Heart left ventricle (tissue), 16 donors: ENCODE measurements around the gene CCNI. TPM values are rescaled to one million over a fixed set of nuclear protein-coding genes. Genes with fewer than 3 reads are reported as not detected.
"Not testable (repeated sequence)": the region's sequence is repeated elsewhere in the genome, so short reads cannot be mapped to it uniquely, and the experiment has no call there.

Experiments
- ATAC-seq, 4 donors: fragments of 200-7000 bp; cut with Tn5 transposase; one replicate each; pipeline ENCODE4 v1.9.1; 2020 to 2022; ENCODE audit warnings: moderate library complexity in 4 of 4, mild to moderate bottlenecking in 3 of 4, moderate number of reproducible peaks in 1 of 4
- DNase-seq, 5 donors: peaks; one replicate each; pipeline ENCODE4 v3.0.0-alpha.2; 2020
- H3K27ac ChIP-seq, 12 donors: fragments of 200-600 bp; sonication (generic) in 4 of 12; one replicate each; pipeline versions ENCODE4 v1.5.0 to v1.8.0; 2016 to 2022; ENCODE audit warnings: mild to moderate bottlenecking in 2 of 12
- H3K27me3 ChIP-seq, 9 donors: fragments of 200-600 bp; sonication (generic) in 2 of 9; one replicate each; pipeline versions ENCODE4 v1.5.1 to v1.8.0; 2016 to 2022; ENCODE audit warnings: mild to moderate bottlenecking in 3 of 9
- H3K36me3 ChIP-seq, 9 donors: fragments of 200-600 bp; sonication (generic) in 2 of 9; one replicate each; pipeline versions ENCODE4 v1.5.0 to v1.8.0; 2018 to 2022; ENCODE audit warnings: mild to moderate bottlenecking in 2 of 9
- H3K4me1 ChIP-seq, 12 donors: fragments of 200-600 bp; sonication (generic) in 4 of 12; one replicate each; pipeline versions ENCODE4 v1.5.0 to v1.8.0; 2016 to 2022; ENCODE audit warnings: mild to moderate bottlenecking in 3 of 12
- H3K4me3 ChIP-seq, 12 donors: fragments of 200-600 bp; sonication (generic) in 4 of 12; one replicate each; pipeline versions ENCODE4 v1.5.0 to v1.8.0; 2017 to 2022; ENCODE audit warnings: mild to moderate bottlenecking in 9 of 12, moderate library complexity in 4 of 12
- H3K9me3 ChIP-seq, 12 donors: fragments of 200-600 bp; sonication (generic) in 4 of 12; one replicate each; pipeline versions ENCODE4 v1.5.0 to v1.8.0; 2016 to 2022; ENCODE audit warnings: mild to moderate bottlenecking in 1 of 12
- CTCF ChIP-seq, 12 donors: fragments of 200-600 bp; sonication (generic) in 4 of 12; IDR thresholded peaks; one replicate each; pipeline versions ENCODE4 v1.5.0 to v1.8.0; 2018 to 2022; ENCODE audit warnings: antibody characterized with exemption in 12 of 12, mild to moderate bottlenecking in 5 of 12
- POLR2A ChIP-seq, 2 donors: fragments of 450-650 bp; IDR thresholded peaks; one replicate each; pipeline ENCODE4 v1.6.1; 2017; ENCODE audit warnings: antibody characterized with exemption in 2 of 2, mild to moderate bottlenecking in 2 of 2, moderate library complexity in 2 of 2
- WGBS, 4 donors: extraction: QIAGEN DNeasy Blood & Tissue Kit in 2 of 4; methylation state at CpG; one replicate each; pipeline versions ENCODE4 v1.1.5 to v1.1.7; 2013 to 2018; 5-methylcytosine and 5-hydroxymethylcytosine counted together
- intact Hi-C, 10 donors: fragments of 100-400 bp; cut with DNase I; formaldehyde crosslinking; loops; one replicate each; pipeline versions ENCODE4 v1.11.1 to v1.14.2; 2022
- polyA plus RNA-seq, 2 donors: library from polyadenylated mRNA; stranded (reverse); fragments of 200-250 nt; gene quantifications; one replicate each; pipeline ENCODE4 v1.2.3, GENCODE V29; 2013
- total RNA-seq, 9 donors: library from RNA; depleted of rRNA in 2 of 9; stranded (reverse); fragments of >200 nt in 2 of 9; fragmentation: NEBNext Ultra II Directional in 3 of 9; extraction: Animal tissue kit (Norgen Biotek cat#: 25700) in 3 of 9; gene quantifications; one replicate each; pipeline versions ENCODE4 v1.1.0 to v1.2.4, GENCODE V29; 2016 to 2023
- donor health status: ischemic (EF 13 %, LVEDD 7.1; RV severe dilation, severe dysfunction).
- donor health status: healthy with polysubstance abuse.
- donor health status: DM: no; HTN: yes; CAD: no.
- donor health status: DM: no; HTN: no; CAD: no.
- donor health status: ischemic (EF 25% LVEDD 6.9; RV normal size, moderate dysfunction).
- donor health status: ischemic (EF 25% LVEDD 5.7; RV mildly dilated, moderate dysfunction).
- donor health status: healthy.
- donor health status: DM: yes; HTN: yes; CAD: no.
- donor health status: ischemic (EF 35%, LVEDD 5.7; RV mildly dilated, moderate dysfunction).
- donor health status: nonischemic (EF 11% LVEDD 7.7; RV severe dilation, severe dysfunction).
- donor health status: DM: yes; HTN: yes; CAD: no.
- donor health status: PGD.
- donor health status: ischemic (EF 29% LVEDD 5.4; RV normal size, mild dysfunction).
- donor health status: nonischemic (EF 23%, LVEDD 6.1; RV moderate dilation, normal function).

The CCNI gene
- total and polyA plus RNA-seq, 11 donors: 49.4 to 356 (median 299) TPM

DNA sequence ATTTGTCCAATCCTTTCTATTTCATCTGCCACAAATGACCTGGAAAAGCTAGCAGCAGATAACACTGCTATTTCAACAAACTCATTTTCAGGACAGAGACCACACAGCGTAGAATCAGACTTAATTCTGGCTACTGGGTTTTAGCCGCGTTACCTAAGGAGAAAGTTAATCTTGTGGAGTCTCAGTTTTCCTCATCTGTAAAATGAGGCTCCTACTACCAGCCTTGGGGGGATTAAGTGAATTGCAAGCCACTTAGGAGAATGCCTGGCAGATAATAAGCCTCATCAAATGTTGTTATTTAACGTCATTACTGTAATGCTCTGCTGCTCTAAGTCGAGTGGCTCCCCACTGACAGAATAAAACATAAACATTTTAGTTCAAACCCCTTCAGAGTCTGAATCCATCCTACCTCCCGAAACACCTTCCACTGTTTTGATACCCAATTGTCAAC lies 1.4 kb downstream of the CCNI start:
- Histone ChIP-seq H3K4me3 (peak overlapping the region; percentile 77 to 99 (median 89)), H3K27me3 (no peaks in the 10 kb centered on the region), H3K4me1 (peaks cover 3 to 67% (median 40%) of the 10 kb centered on the region in 12 donors), H3K27ac (peak overlapping the region; percentile 93 to 100 (median 99)), H3K36me3 (no peaks in the 10 kb centered on the region), H3K9me3 (no peaks in the 10 kb centered on the region)
- TF ChIP-seq POLR2A (IDR thresholded peaks at IDR 0.05) (no peak), CTCF (IDR thresholded peaks at IDR 0.05) (no peak)
- WGBS, 4 donors: 3 to 9% (median 6%) methylated on average over 6 of the region's 6 CpGs
- intact Hi-C loops: no loop called here
- DNase-seq (no peak), ATAC-seq (no peak)

GRCh38 chr4:77073981-77074380 lies 1.8 kb downstream of the CCNI start:
- whole genome bisulfite sequencing, 4 donors: 3 to 8% (median 5%) methylated on average over 5 of the region's 5 CpGs
- Histone ChIP-seq H3K27ac (peak overlapping the region in 10 of 12 donors; percentile 93 to 100 (median 99)), H3K4me1 (peaks cover 3 to 66% (median 40%) of the 10 kb centered on the region in 12 donors), H3K9me3 (no peaks in the 10 kb centered on the region), H3K27me3 (no peaks in the 10 kb centered on the region), H3K4me3 (peak overlapping the region in 11 of 12 donors; percentile 77 to 99 (median 91)), H3K36me3 (no peaks in the 10 kb centered on the region)
- TF ChIP-seq POLR2A (IDR thresholded peaks at IDR 0.05) (no peak), CTCF (IDR thresholded peaks at IDR 0.05) (no peak)
- DNase-seq (no peak), ATAC-seq (no peak)
- intact Hi-C loops: no loop called here

GRCh38 chr4:77073106-77073809 lies 2.5 kb downstream of the CCNI start:
- Histone ChIP-seq H3K36me3 (peaks cover 0 to under 1% (median 0%) of the 10 kb centered on the region in 9 donors), H3K27ac (peak overlapping the region in 10 of 12 donors; percentile 19 to 100 (median 98)), H3K9me3 (no peaks in the 10 kb centered on the region), H3K4me3 (peak overlapping the region in 10 of 12 donors; percentile 77 to 99 (median 91)), H3K27me3 (no peaks in the 10 kb centered on the region), H3K4me1 (peaks cover 3 to 70% (median 40%) of the 10 kb centered on the region in 12 donors)
- DNase-seq: no peak
- 1 to 6% (median 4%) methylated on average over 3 of the region's 3 CpGs for WGBS, 4 donors
- ATAC-seq: no peak
- TF ChIP-seq POLR2A (IDR thresholded peaks at IDR 0.05) (no peak), CTCF (IDR thresholded peaks at IDR 0.05) (no peak)
- intact Hi-C loops: no loop called here

DNA sequence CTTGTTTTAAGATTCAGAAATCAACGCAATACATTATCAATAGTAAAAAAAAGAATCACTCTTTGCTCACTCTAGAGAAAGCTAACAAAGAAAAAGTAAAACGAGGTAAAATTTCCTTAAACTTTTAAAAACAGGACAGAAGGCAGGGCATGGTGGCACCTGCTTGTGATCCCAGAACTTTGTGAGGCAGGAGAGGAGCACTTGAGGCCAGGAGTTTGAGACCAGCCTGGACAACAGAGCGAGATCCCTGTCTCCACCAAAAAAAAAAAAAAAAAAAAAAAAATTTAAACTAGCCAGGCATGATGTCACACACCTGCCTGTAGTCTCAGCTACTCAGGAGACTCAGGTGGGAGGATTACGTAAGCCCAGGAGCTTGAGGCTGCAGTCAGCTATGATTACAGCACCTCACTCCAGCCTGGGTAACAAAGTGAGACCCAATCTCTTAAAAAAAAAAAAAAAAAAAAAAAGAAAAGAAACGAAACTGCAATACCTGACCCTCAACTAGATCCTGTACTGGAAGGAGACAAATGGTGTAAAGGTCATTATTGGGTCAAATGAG lies 3.5 kb downstream of the CCNI start:
- no peaks in the 10 kb centered on the region for H3K9me3 ChIP-seq
- 63 to 67% (median 66%) methylated on average over 5 of the region's 5 CpGs for WGBS, 4 donors
- H3K4me3 ChIP-seq: peak overlapping the region in 4 of 12 donors; percentile 77 to 92 (median 82)
- DNase-seq (no peak), ATAC-seq (no peak)
- peaks cover 0 to 8% (median 0%) of the 10 kb centered on the region in 9 donors for H3K36me3 ChIP-seq
- no peak overlapping the region for H3K27ac ChIP-seq
- TF ChIP-seq CTCF (IDR thresholded peaks at IDR 0.05) (no peak), POLR2A (IDR thresholded peaks at IDR 0.05) (no peak)
- H3K27me3 ChIP-seq: no peaks in the 10 kb centered on the region
- intact Hi-C loops: no loop called here
- H3K4me1 ChIP-seq: peaks cover 3 to 69% (median 39%) of the 10 kb centered on the region in 12 donors

DNA sequence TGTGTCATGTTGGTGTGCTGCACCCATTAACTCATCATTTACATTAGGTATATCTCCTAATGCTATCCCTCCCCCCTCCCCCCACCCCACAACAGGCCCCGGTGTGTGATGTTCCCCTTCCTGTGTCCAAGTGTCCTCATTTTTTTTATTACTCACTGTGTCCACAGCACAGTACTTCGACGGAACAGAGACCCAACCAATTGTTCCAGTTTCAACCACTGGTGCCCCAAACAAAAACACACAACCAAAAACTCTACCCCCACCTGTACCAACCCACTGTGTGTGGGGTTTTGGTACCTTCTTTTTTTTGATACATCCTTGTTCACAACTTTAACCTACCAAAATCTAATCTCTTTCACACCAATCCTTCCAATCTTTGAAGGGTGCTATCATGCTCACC lies 6.3 kb downstream of the CCNI start:
- Histone ChIP-seq H3K36me3 (peaks cover 0 to 31% (median 20%) of the 10 kb centered on the region in 9 donors), H3K4me1 (peaks cover 0 to 71% (median 33%) of the 10 kb centered on the region in 12 donors)
- WGBS, 4 donors: 52 to 74% (median 63%) methylated on average over 3 of the region's 3 CpGs
- intact Hi-C loops, H3K4me3 ChIP-seq, H3K27me3 ChIP-seq, ATAC-seq, H3K9me3 ChIP-seq, DNase-seq, H3K27ac ChIP-seq: not testable (repeated sequence)
